ENCODE measurements around the gene TEX9.

Gene TEX9

GRCh38 chr15:56454836-56455235, 89.6 kb downstream of the TEX9 start:
- peak in 1 of 4 experiments; percentile 17 for DNase-seq

- DNase-seq: no peak
These were observed 91.0 kb downstream of the TEX9 start for GRCh38 chr15:56456229-56456628.

- DNase-seq: no peak
These were observed 93.9 kb downstream of the TEX9 start for GRCh38 chr15:56459096-56459495.

DNA sequence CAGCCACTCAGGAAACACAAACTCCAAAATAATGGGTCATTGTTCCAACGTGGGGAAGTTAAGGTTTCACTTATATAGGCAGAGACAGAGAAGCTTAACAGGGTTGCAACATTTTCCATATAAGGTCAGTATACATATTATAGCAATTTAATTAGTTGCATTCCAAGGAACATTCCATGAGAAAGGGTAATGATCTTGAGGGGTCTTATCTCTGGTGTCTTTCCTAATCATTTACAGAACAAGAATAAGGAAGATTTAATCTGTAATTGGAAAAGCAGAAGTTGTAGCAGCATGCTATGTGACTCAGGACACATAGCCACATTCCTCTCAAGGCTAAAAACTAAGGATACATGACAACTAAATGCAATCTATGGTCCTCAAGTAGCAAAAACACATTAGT, 94.8 kb downstream of the TEX9 start:
- peak; percentile 13 to 71 (median 42) for DNase-seq

- no peak for DNase-seq
These were observed 95.7 kb downstream of the TEX9 start for GRCh38 chr15:56460947-56461346.

GRCh38 chr15:56464893-56465520, 99.8 kb downstream of the TEX9 start, which contains the start of gene MNS1:
Gene MNS1 (minus strand): TSS chr15:56465137. CDS start chr15:56464972, 165 bp downstream.
- peak; percentile 93 to 96 (median 95) for DNase-seq

DNA sequence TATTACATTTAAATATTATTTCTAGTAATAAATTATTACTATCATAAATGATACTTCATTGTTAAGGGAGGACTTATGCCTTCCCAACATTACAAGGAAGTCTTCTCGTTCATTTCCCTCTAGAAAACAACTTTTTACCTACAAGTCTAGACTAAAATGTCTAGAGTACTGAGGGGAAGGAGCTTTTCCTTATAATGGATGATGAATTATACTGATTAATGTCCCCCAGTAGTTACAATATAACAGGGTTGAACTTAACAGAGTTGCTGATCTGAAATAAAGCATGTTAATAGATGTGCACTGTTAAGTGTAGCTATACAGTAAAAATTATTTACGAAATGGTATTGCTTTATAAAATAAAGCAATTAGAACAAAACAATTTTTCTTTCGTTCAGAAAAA, 102.4 kb downstream of the TEX9 start:
- DNase-seq: no peak

- DNase-seq: peak; percentile 31 to 63 (median 54)
These were observed 103.2 kb downstream of the TEX9 start for GRCh38 chr15:56468401-56468800.

GRCh38 chr15:56469483-56469882, 104.3 kb downstream of the TEX9 start:
- DNase-seq: peak; percentile 26 to 60 (median 55)

DNA sequence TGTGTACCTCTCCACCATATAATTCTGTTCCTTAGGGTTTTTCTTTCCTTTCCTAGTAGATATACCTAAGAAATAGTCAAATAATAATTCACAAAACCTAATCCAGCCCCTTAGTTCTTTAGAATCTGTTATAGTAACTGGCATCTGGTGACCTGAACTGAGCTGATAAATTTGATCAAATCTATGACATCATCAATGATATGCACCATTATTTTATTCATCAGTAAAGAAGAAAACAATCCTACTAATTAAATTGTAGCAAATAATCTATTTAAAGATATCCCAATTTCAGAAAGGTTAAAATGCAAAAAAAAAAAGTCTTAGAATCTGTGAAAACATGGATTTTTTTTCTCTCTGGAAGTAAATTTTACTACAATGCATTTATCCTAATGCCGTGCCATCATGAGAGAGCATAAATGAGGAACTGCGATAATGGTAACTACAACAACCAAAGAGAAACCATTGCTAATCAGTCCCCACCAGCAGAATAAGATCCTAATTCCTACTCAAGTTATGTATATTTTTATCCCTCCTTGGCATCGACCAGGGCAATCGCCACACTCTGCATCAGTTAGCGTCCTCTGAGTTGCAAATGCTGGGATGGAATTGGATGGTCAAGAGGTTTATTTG, 106.3 kb downstream of the TEX9 start:
- DNase-seq: no peak

- DNase-seq: no peak
These were observed 107.1 kb downstream of the TEX9 start for GRCh38 chr15:56472278-56472677.

- DNase-seq: no peak
These were observed 107.8 kb downstream of the TEX9 start for GRCh38 chr15:56473017-56473416.

GRCh38 chr15:56475351-56475750, 110.1 kb downstream of the TEX9 start:
- DNase-seq: no peak

Data from suppressor macrophage (primary cell).